ENCODE results near the gene OSBPL10. TPM values are rescaled to one million over a fixed set of nuclear protein-coding genes. Genes with fewer than 3 reads are reported as not detected.
A peak's percentile ranks its signal among the peaks of the same experiment; 100 is the strongest.
"Not testable (repeated sequence)": the region's sequence is repeated elsewhere in the genome, so short reads cannot be mapped to it uniquely, and the experiment has no call there.

Gene OSBPL10
- polyA plus RNA-seq, 10 donors = 8.2 to 14.1 (median 9.7) TPM

DNA sequence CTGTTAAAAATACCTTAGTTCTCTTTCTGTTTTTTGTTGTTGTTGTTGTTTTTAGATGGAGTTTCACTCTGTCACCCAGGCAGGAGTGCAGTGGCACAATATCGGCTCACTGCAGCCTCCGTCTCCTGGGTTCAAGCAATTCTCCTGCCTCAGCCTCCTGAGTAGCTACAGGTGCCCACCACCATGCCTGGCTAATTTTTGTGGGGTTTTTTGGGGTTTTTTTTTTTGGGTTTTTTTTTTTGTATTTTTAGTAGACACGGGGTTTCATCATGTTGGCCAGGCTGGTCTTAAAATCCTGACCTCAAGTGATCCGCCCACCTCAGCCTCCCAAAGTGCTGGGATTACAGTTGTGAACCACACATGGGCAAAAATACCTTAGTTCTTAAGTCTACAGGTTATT, 120.4 kb downstream of the OSBPL10 start:
- DNase-seq = not testable (repeated sequence)

GRCh38 chr3:31859245-31859644, 121.8 kb downstream of the OSBPL10 start:
- DNase-seq = no peak

GRCh38 chr3:31858439-31858838, 122.6 kb downstream of the OSBPL10 start:
- no peak for DNase-seq

DNA sequence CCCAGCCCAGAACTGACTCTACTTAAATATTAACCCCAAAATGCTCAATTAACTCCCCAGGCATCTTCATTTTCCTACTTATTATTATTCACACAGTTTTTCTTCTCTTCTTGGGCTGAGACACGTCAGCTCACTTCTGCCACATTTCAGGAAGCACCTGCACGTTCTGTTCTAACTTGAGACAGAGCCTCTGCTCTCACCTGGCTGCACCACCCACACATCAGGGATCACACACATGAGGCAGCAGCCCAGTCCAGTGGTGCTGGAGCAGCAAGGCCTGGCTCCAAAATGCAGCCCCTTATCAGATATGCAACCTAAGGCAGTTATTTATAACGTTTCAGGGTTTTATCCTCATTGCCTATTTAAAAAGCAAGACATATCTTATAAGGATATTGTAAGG, 127.5 kb downstream of the OSBPL10 start:
- no peak for DNase-seq

DNA sequence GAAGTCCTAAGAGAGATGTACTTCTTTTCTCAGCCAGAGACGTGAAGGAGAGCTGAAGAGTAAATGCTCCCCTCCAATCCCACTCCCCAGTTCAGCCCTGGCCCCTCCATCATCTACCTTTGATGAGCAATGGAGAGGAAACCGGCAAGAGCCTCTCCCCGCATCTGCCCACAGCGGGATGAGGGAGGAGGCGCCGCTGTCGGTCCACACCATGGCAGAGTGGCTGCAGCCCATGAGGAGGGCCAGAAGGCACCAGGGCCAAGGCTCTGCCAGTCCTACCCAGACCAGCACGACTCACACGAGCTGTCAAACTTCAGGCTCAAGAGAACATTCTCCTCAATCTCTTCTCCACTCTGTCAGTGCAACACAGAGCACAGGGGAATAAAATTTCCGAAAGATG, 129.8 kb downstream of the OSBPL10 start:
- no peak for DNase-seq

DNA sequence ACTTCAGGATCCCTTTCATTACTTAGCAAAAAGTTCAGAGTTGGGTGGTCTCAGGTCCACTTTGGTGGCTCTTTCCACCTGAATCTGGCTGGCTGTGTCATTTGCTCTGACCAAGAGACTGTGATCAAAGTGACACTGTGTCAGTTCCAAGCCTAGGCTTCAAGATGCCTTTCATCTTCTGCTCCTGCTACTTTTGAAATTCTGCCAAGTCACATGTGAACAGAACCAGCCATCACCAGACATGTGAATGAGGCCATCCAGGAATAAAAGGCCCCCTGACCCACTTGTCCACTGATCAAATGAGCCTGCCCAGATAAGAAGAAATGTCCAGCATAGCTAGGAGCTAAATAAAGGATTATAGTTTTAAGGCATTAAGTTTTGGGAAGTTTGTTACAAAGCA, 132.2 kb downstream of the OSBPL10 start:
- DNase-seq = peak in 1 of 3 donors; percentile 43

GRCh38 chr3:31848163-31848818, 132.8 kb downstream of the OSBPL10 start:
- no peak for DNase-seq

GRCh38 chr3:31847760-31848159, 133.3 kb downstream of the OSBPL10 start:
- DNase-seq = no peak

DNA sequence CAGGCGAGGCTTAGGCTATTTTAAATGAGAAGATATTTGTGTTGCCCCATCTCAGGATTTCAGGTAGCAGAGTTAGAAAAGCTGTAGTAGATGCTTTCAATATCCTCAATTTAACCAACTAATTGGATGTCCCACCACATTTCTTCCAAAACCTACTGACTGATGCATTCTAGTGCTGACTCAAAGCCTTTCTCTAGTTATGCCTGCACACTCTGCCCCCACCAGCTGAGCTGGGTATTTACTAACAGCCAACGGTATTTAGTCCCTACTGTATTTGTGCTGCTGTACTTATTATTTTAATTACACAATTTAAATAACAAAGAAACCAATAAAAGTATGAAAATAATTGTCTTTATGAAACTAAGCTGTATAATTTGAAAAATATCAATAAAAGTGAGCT, 139.5 kb downstream of the OSBPL10 start:
- DNase-seq = no peak

- DNase-seq = no peak
These were observed 140.8 kb downstream of the OSBPL10 start for GRCh38 chr3:31840252-31840651.

DNA sequence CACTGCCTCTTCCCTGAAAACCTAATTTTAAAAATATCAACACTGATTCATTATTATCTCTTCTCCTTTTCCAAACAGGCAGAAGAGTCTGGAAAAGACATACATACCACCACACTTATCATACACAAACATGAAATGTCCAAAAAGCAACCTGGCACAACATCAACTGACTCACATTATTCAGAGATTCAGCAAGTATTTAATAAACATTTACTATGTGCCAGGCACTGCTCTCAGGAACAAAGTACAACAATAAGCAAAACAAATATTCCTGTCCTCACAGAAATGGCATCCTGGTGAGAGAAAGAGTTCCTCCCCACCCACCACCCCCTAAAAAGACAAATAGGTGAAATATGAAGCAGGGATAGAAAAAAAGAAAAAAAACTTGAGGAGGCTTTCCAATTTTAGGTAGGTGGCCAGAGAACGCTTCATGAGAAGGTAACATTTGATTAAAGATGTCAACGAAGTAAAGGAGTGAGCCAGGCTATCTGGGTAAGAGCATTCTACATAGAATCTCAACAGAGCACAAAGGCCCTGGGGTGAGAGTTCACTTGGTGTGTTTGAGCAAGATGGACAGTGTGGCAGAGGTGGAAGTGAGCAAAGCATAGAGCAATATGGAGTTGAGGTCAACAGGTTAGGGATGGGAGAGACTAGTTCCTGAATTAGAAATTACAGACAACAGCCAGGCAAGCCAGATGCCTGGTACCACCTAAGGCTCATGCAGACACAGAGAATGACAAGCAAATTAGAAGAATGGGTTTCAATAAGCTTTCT, 141.7 kb downstream of the OSBPL10 start:
- DNase-seq = no peak

DNA sequence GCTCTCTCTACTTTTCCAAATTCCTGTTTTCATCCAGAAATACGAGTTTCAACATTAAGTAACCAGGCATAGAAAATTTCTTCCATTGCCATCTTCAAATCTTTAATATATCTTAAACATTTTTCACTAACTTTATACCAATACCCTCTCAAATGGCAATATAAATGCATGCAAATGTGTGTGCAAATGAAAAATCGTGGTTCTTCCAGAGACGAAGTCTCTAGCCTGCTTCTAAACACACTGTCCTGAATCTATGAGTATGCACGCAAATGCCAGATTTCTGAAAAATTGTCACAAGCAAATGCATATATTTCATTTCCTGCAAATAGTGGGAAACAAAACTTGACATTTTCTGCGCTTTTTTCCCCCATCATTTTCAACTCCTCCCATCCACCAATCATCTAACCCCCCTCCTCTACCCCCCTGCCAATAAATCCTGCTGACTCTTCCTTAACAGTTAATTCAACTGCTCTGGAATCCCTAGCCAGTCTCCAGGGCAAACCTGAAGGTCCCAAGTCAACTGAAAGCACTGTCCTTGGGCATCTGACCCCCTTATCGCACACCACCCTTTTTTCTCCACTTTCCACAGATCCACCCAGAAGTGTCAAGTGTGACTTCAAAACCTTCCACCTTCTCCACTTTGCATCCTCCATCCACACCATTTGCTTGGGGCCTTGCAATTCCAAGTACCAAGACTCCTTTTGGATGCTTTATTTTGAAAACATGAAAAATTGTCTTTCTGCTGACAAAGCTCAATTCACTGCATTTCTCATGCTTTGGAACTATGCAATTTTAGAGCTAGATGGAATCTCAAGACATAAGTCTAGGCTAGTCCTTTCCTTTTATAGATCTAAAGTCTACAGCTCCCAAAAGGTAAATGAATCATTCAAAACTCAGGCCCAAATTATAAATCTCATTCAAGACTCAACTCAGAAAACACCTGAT, 144.7 kb downstream of the OSBPL10 start:
- peak in 1 of 3 donors; percentile 35 for DNase-seq

DNA sequence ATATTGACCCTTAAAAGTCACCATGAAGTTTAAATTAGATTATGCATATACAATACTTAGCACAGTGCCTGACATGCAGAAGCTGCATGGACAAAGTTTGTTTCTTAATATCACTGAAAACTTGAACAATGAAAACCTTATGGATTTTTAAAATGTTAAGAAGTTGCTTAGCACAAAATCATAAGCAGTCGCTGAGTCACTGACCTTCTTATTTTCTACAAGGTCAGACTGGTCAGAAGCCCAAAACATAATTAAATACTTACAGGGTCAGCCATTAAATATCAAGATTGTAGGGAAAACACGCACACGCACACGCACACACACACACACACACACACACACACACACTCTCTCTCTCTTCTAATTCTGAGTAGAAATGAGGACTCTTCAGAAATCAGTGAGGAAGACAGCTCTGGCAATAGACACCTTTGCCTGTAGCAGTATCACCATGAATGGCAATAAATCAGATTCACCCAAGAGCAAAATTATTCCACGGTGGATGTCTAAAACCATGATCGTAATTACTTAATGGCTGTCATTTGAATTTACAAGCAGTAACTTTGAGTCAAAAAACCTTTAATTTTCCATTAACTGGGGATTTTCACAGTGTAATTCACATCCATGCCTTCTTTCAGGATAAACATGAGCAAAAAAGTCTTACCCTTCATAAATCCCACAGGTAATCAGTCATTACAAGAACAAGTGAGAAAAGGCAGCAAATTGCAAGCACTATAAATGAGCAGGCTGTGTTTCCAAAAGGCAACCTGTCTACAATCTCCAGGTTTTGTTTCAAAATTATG, 147.5 kb downstream of the OSBPL10 start:
- DNase-seq = no peak

DNA sequence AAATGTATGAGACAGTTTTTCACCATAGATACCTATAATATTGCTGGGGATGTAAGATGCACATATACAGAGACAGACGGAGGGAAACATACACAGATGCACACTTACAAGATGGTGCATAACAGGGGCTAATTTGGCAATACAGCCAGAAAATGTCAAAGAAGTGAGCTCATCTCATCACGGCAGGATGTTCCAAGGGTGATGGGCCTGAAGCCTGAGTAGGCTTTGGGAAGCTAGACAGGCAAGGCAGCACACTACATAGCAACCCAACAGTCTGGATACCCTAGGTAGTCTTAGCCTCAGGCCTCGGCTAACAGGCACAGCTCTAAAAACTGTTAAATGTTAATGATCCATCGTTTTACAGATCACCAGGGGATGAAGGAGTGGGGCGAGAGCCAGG, 148.5 kb downstream of the OSBPL10 start:
- no peak for DNase-seq

DNA sequence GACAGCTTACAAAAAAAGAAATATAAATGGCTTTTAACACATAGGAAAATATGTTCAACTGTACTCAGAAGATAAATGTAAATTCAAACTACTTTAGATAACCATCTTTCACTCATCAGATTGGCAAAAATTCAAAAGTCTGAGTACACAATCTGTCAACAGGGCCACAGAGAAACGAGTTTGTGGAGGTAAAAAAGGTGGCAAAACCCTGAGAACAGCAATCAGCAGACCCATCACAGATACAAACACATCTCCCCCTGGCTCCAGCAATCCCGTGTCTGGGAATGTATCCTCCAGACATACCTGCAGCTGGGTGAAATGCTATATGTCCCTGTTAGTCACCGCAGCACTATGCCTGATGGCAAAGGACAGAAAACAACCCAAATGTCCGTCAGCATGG, 149.5 kb downstream of the OSBPL10 start:
- no peak for DNase-seq

- no peak for DNase-seq
These were observed 151.1 kb downstream of the OSBPL10 start for GRCh38 chr3:31829826-31830426.

GRCh38 chr3:31829010-31829409, 152.1 kb downstream of the OSBPL10 start:
- DNase-seq = no peak

DNA sequence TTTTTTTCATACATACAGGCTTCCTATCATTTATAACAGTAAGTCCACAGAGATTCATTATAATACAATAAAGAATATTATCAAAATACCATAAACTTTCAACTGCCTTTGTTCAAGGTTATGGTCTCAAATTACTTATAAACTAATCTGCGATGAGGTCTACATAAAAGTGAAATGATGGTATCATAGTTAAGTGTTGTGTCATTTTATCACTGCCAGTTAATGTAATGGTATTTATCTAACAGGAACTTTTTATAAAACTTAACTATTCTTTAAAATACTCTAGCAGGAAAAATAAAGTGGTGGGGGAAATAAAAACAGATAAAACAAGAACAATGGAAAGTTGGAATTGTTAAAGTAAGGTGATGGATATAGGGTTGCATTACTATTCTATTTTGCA, 153.1 kb downstream of the OSBPL10 start:
- DNase-seq = no peak

- DNase-seq = no peak
These were observed 157.9 kb downstream of the OSBPL10 start for GRCh38 chr3:31823184-31823583.

DNA sequence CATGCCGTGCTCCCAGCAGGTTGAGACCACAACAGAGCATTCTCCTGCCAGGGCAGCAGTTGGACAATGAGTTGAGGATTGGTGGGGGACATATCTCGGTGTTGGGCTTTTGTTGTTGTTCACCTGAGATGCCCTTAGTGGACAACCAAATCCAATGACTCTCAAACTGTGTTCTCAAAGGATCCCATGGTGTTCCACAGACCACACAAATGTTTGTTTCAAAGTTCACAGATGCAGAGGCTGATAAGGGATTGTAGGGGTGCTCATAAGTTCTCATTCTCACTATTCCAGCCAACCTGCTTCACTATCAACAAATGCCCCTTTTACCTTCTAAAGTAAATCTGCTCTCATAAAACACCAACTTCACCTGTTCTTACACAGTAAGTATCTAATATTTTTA, 159.9 kb downstream of the OSBPL10 start:
- no peak for DNase-seq

DNA sequence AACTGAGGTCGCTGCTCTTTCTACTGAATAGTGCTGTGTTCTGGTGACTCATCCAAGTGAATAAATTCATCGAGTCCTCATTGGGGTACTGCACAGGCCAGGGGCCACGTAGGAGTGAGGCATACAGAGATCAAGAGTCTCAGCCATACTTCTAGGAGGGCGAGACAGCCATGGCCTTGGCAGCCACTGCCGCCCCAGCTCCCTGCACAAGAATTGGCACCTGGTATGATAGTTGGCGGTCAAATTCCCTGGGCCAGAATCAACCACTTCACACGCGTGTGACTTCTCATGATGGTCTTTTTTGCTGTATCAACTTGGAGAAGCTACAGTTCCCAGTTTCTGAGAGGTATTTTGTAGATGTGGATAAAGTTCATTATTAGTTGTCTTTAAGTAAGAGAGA, 161.6 kb downstream of the OSBPL10 start:
- no peak for DNase-seq

Measured in muscle of back (tissue), 11 donors.